ENCODE measurements around the gene SMYD3.

GRCh38 chr1:245876586-245876985 lies 630.5 kb downstream of the SMYD3 start:
- TF ChIP-seq ZNF597 (CRISPR knock-in tag; IDR thresholded peaks at IDR 0.05) (no peak), CTCF (CRISPR knock-in tag; IDR thresholded peaks at IDR 0.05) (no peak), TRIM24 (CRISPR knock-in tag; IDR thresholded peaks at IDR 0.05) (no peak), ETV6 (CRISPR knock-in tag; conservative IDR thresholded peaks at IDR 0.05) (no peak), USF2 (IDR thresholded peaks at IDR 0.05; ENCODE audit: low read depth, low read length) (no peak), USF2 (CRISPR knock-in tag; IDR thresholded peaks at IDR 0.05; ENCODE audit: borderline replicate concordance) (no peak), PBX2 (CRISPR knock-in tag; IDR thresholded peaks at IDR 0.05) (no peak), POLR2AphosphoS5 (IDR thresholded peaks at IDR 0.05; ENCODE audit: low read depth, low read length) (no peak), EP300 (IDR thresholded peaks at IDR 0.05; ENCODE audit: low read depth in 2 of 2, low read length in 2 of 2) (no peak), EP300 (CRISPR knock-in tag; IDR thresholded peaks at IDR 0.05; ENCODE audit: borderline replicate concordance) (no peak), STAT6 (CRISPR knock-in tag; IDR thresholded peaks at IDR 0.05; ENCODE audit: borderline replicate concordance) (no peak)
- TF ChIP-seq, protein P1, sequence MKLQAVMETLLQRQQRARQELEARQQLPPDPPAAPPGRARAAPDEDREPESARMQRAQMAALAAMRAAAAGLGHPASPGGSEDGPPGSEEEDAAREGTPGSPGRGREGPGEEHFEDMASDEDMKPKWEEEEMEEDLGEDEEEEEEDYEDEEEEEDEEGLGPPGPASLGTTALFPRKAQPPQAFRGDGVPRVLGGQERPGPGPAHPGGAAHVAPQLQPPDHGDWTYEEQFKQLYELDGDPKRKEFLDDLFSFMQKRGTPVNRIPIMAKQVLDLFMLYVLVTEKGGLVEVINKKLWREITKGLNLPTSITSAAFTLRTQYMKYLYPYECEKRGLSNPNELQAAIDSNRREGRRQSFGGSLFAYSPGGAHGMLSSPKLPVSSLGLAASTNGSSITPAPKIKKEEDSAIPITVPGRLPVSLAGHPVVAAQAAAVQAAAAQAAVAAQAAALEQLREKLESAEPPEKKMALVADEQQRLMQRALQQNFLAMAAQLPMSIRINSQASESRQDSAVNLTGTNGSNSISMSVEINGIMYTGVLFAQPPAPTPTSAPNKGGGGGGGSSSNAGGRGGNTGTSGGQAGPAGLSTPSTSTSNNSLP (IDR thresholded peaks at IDR 0.05; ENCODE audit: low read depth, low read length): no peak
- TF ChIP-seq, protein P2, sequence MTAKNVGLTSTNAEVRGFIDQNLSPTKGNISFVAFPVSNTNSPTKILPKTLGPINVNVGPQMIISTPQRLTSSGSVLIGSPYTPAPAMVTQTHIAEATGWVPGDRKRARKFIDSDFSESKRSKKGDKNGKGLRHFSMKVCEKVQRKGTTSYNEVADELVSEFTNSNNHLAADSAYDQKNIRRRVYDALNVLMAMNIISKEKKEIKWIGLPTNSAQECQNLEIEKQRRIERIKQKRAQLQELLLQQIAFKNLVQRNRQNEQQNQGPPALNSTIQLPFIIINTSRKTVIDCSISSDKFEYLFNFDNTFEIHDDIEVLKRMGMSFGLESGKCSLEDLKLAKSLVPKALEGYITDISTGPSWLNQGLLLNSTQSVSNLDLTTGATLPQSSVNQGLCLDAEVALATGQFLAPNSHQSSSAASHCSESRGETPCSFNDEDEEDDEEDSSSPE (CRISPR knock-in tag; IDR thresholded peaks at IDR 0.05): no peak
